Activated T-helper 2 cell treated with anti-CD3 and anti-CD28 coated beads, Interferon-gamma antibody, Interleukin-2, Interleukin-4, amounts not matched to agents 10 μg/mL and 5 μg/mL and 100 μg/mL, durations not matched to agents 14 hours and 24 hours and 36 hours (primary cell): Measurements from ENCODE around the gene NUP93. TPM values are rescaled to one million over a fixed set of nuclear protein-coding genes. Genes with fewer than 3 reads are reported as not detected.
"Not testable (repeated sequence)": the region's sequence is repeated elsewhere in the genome, so short reads cannot be mapped to it uniquely, and the experiment has no call there.

Source experiments
- DNase-seq: peaks from one replicate; pipeline ENCODE4 v3.0.0; 2021; ENCODE audit warnings: low spot score
- H3K27ac Mint-ChIP-seq: one replicate; pipeline ENCODE4 v1.8.0; 2021; ENCODE audit warnings: mixed read lengths
- H3K27me3 Mint-ChIP-seq: one replicate; pipeline ENCODE4 v1.8.0; 2021; ENCODE audit warnings: low read depth, mixed read lengths
- H3K36me3 Mint-ChIP-seq: one replicate; pipeline ENCODE4 v1.8.0; 2021; ENCODE audit warnings: low read depth, mixed read lengths
- H3K4me1 Mint-ChIP-seq: one replicate; pipeline ENCODE4 v1.8.0; 2021; ENCODE audit warnings: low read depth, mixed read lengths
- H3K4me3 Mint-ChIP-seq: one replicate; pipeline ENCODE4 v1.8.0; 2021; ENCODE audit warnings: low read depth, mild to moderate bottlenecking, moderate library complexity, mixed read lengths
- H3K9me3 Mint-ChIP-seq: one replicate; pipeline ENCODE4 v1.8.0; 2021; ENCODE audit warnings: mixed read lengths
- intact Hi-C: fragments of 100-400 bp; cut with micrococcal nuclease; formaldehyde crosslinking; loops from one replicate; pipeline ENCODE4 v1.15.1; 2023
- total RNA-seq: library from RNA; stranded (reverse); gene quantifications from 2 replicates; pipeline ENCODE4 v1.2.3, GENCODE V29; 2022

The NUP93 gene
- total RNA-seq, 1 donor from 2014 or later: 149 TPM

GRCh38 chr16:56868766-56869165 is 138.8 kb downstream of the NUP93 start:
- H3K27ac Mint-ChIP-seq, H3K4me1 Mint-ChIP-seq, H3K9me3 Mint-ChIP-seq, intact Hi-C loops, H3K36me3 Mint-ChIP-seq, H3K4me3 Mint-ChIP-seq, H3K27me3 Mint-ChIP-seq, DNase-seq: not testable (repeated sequence)

GRCh38 chr16:56869513-56870275 is 139.8 kb downstream of the NUP93 start:
- Mint-ChIP-seq H3K4me1 (peaks cover 5% of the 10 kb centered on the region), H3K4me3 (no peak overlapping the region), H3K9me3 (no peaks in the 10 kb centered on the region), H3K27ac (no peak overlapping the region), H3K36me3 (no peaks in the 10 kb centered on the region), H3K27me3 (no peaks in the 10 kb centered on the region)
- intact Hi-C loops: no loop called here
- no peak for DNase-seq

- no peak overlapping the region for H3K4me3 Mint-ChIP-seq
- no peaks in the 10 kb centered on the region for H3K9me3 Mint-ChIP-seq
- DNase-seq: no peak
- intact Hi-C loops: no loop called here
- H3K27me3 Mint-ChIP-seq: no peaks in the 10 kb centered on the region
- H3K27ac Mint-ChIP-seq: no peak overlapping the region
- H3K4me1 Mint-ChIP-seq: peaks cover 5% of the 10 kb centered on the region
- H3K36me3 Mint-ChIP-seq: no peaks in the 10 kb centered on the region
Measured at GRCh38 chr16:56870276-56870888, 140.5 kb downstream of the NUP93 start.

- Mint-ChIP-seq H3K27me3 (no peaks in the 10 kb centered on the region), H3K27ac (no peak overlapping the region), H3K4me1 (peaks cover 5% of the 10 kb centered on the region), H3K36me3 (no peaks in the 10 kb centered on the region), H3K9me3 (no peaks in the 10 kb centered on the region), H3K4me3 (no peak overlapping the region)
- intact Hi-C loops: no loop called here
- no peak for DNase-seq
Measured at GRCh38 chr16:56871172-56871593, 141.3 kb downstream of the NUP93 start.

GRCh38 chr16:56872863-56873391 is 143.0 kb downstream of the NUP93 start:
- Mint-ChIP-seq H3K4me3 (no peak overlapping the region), H3K36me3 (no peaks in the 10 kb centered on the region), H3K9me3 (no peaks in the 10 kb centered on the region), H3K27me3 (no peaks in the 10 kb centered on the region), H3K27ac (no peak overlapping the region), H3K4me1 (no peaks in the 10 kb centered on the region)
- intact Hi-C loops: no loop called here
- no peak for DNase-seq

- Mint-ChIP-seq H3K4me1 (no peaks in the 10 kb centered on the region), H3K4me3 (no peak overlapping the region), H3K9me3 (no peaks in the 10 kb centered on the region), H3K27ac (no peak overlapping the region), H3K27me3 (no peaks in the 10 kb centered on the region), H3K36me3 (no peaks in the 10 kb centered on the region)
- intact Hi-C loops: no loop called here
- DNase-seq: no peak
Measured at GRCh38 chr16:56874800-56875199, 144.9 kb downstream of the NUP93 start.

- intact Hi-C loops: no loop called here
- no peak overlapping the region for H3K27ac Mint-ChIP-seq
- H3K27me3 Mint-ChIP-seq: no peaks in the 10 kb centered on the region
- no peak for DNase-seq
- H3K9me3 Mint-ChIP-seq: no peaks in the 10 kb centered on the region
- H3K4me1 Mint-ChIP-seq: no peaks in the 10 kb centered on the region
- no peak overlapping the region for H3K4me3 Mint-ChIP-seq
- H3K36me3 Mint-ChIP-seq: no peaks in the 10 kb centered on the region
Measured at GRCh38 chr16:56876048-56876447, 146.1 kb downstream of the NUP93 start.

GRCh38 chr16:56877486-56878182 is 147.7 kb downstream of the NUP93 start:
- no peak overlapping the region for H3K4me3 Mint-ChIP-seq
- DNase-seq: no peak
- H3K27me3 Mint-ChIP-seq: no peaks in the 10 kb centered on the region
- no peaks in the 10 kb centered on the region for H3K36me3 Mint-ChIP-seq
- no peak overlapping the region for H3K27ac Mint-ChIP-seq
- H3K9me3 Mint-ChIP-seq: no peaks in the 10 kb centered on the region
- intact Hi-C loops: no loop called here
- no peaks in the 10 kb centered on the region for H3K4me1 Mint-ChIP-seq

GRCh38 chr16:56878282-56878854 is 148.4 kb downstream of the NUP93 start:
- Mint-ChIP-seq H3K4me3 (no peak overlapping the region), H3K27ac (no peak overlapping the region), H3K4me1 (no peaks in the 10 kb centered on the region), H3K27me3 (no peaks in the 10 kb centered on the region), H3K9me3 (no peaks in the 10 kb centered on the region), H3K36me3 (no peaks in the 10 kb centered on the region)
- no peak for DNase-seq
- intact Hi-C loops: no loop called here

GRCh38 chr16:56879276-56879675 is 149.3 kb downstream of the NUP93 start:
- Mint-ChIP-seq H3K27ac (no peak overlapping the region), H3K4me3 (no peak overlapping the region), H3K4me1 (no peaks in the 10 kb centered on the region)

GRCh38 chr16:56880176-56880575 is 150.2 kb downstream of the NUP93 start:
- H3K27me3 Mint-ChIP-seq: no peaks in the 10 kb centered on the region
- DNase-seq: no peak
- no peak overlapping the region for H3K4me3 Mint-ChIP-seq
- H3K27ac Mint-ChIP-seq: no peak overlapping the region
- H3K36me3 Mint-ChIP-seq: no peaks in the 10 kb centered on the region
- intact Hi-C loops: no loop called here
- no peaks in the 10 kb centered on the region for H3K9me3 Mint-ChIP-seq
- no peaks in the 10 kb centered on the region for H3K4me1 Mint-ChIP-seq

More at GRCh38 chr16:56879276-56879675, 149.3 kb downstream of the NUP93 start:
- Mint-ChIP-seq H3K9me3 (no peaks in the 10 kb centered on the region), H3K36me3 (no peaks in the 10 kb centered on the region), H3K27me3 (no peaks in the 10 kb centered on the region)
- intact Hi-C loops: no loop called here
- DNase-seq: no peak

GRCh38 chr16:56880685-56881084 is 150.8 kb downstream of the NUP93 start:
- Mint-ChIP-seq H3K36me3 (no peaks in the 10 kb centered on the region), H3K4me1 (no peaks in the 10 kb centered on the region), H3K27me3 (no peaks in the 10 kb centered on the region), H3K27ac (no peak overlapping the region), H3K9me3 (no peaks in the 10 kb centered on the region), H3K4me3 (no peak overlapping the region)
- DNase-seq: no peak
- intact Hi-C loops: no loop called here
